Measurements from ENCODE around the gene TRIM33.

Gene TRIM33

DNA sequence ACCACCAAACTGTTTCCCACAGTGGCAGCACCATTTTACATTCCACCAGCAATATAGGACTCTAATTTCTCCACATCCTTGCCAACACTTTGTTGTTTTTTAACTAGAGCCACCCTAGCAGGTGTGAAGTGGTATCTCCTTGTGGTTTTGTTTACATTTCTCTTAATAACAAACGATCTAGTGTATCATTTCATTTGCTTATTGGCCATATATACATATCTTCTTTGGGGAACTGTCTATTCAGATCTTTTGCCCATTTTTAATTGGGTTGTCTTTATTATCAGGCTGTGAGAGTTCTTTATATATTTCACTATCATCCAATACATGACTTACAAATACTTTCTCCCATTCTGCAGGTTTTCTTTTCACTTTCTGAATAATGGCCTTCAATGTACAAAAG lies 18.0 kb downstream of the TRIM33 start:
- Histone ChIP-seq H2BK12ac (ENCODE audit: low read length) (no peak overlapping the region), H4K8ac (ENCODE audit: low read depth, low read length) (no peak overlapping the region), H3K27me3 (ENCODE audit: insufficient read depth, low read length) (no peaks in the 10 kb centered on the region), H3K4ac (ENCODE audit: low read depth, low read length) (peak overlapping the region; percentile 75), H2AK5ac (ENCODE audit: low read length) (no peak overlapping the region), H3K9ac (ENCODE audit: low read length) (no peak overlapping the region), H4K12ac (ENCODE audit: low read depth, low read length) (no peak overlapping the region), H3K27ac (ENCODE audit: low read depth, low read length) (no peak overlapping the region), H3K18ac (ENCODE audit: low read length) (no peak overlapping the region), H2BK120ac (ENCODE audit: insufficient read depth, low read length, poor library complexity) (no peak overlapping the region), H3K36me3 (ENCODE audit: control insufficient read depth in 1 of 2, insufficient read depth in 2 of 2, low read length in 2 of 2) (peaks cover 0 to 5% of the 10 kb centered on the region in 2 experiments), H3K79me1 (ENCODE audit: low read length) (no peaks in the 10 kb centered on the region), H3K4me2 (ENCODE audit: low read length) (no peak overlapping the region), H2AFZ (ENCODE audit: insufficient read depth, low read length, poor library complexity) (no peak overlapping the region), H3K4me3 (ENCODE audit: low read depth, low read length) (no peak overlapping the region), H3K9me3 (ENCODE audit: insufficient read depth, low read depth, low read length) (no peaks in the 10 kb centered on the region), H2BK5ac (ENCODE audit: low read depth, low read length, poor library complexity) (no peak overlapping the region), H3K4me1 (ENCODE audit: control insufficient read depth in 1 of 2, insufficient read depth in 2 of 2, low read length in 2 of 2) (no peaks in the 10 kb centered on the region), H3K23ac (ENCODE audit: low read length) (no peak overlapping the region), H4K91ac (ENCODE audit: low read depth, low read length) (no peak overlapping the region), H3K14ac (ENCODE audit: low read length) (no peak overlapping the region), H3K79me2 (ENCODE audit: control insufficient read depth, insufficient read depth, low read length, poor library complexity) (peaks cover 10% of the 10 kb centered on the region)
- DNase-seq = no peak
- WGBS (ENCODE audit: extremely low coverage, insufficient coverage, insufficient read length) = no CpG with 5 or more reads among the region's 1 CpG

DNA sequence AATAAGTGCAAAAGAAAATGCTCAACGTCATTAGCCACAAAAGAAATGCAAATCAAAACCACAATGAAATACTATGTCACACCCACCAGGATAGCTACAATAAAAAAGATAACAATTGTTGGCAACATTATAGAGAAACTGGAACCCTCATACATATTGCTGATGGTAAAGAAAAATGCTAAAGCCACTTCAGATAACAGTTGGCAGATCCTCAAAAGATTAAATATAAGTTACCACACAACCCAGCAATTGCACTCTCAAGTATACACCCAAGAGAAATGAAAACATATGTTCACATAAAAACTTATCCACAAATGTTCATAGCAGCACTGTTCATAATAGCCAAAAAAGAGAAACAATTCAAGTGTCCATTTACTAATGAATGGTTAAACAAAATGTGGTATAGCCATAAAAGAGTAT lies 20.7 kb downstream of the TRIM33 start:
- H3K4me1 ChIP-seq (ENCODE audit: control insufficient read depth in 1 of 2, insufficient read depth in 2 of 2, low read length in 2 of 2) = peaks cover 0 to 2% of the 10 kb centered on the region in 2 experiments
- no peak overlapping the region for H3K23ac ChIP-seq (ENCODE audit: low read length)
- H4K91ac ChIP-seq (ENCODE audit: low read depth, low read length) = no peak overlapping the region

DNA sequence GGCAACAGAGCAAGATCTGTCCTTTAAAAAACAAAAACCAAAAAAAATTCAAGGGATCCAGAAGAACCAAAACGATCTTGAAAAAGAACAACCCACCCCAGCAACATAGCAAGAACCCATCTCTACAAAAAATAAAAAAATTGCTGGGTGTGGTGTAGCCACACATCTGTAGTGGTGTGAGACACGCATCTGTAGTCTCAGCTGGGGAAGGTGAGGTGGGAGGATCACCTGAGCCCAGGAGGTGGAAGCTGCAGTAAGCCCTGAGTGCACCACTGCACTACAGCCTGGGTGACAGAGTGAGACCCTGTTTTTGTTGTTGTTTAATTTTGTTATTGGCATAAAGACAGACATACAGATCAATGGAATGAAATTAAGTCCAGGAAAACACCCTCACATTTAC lies 22.3 kb downstream of the TRIM33 start:
- no peak for DNase-seq
- Histone ChIP-seq H4K12ac (ENCODE audit: low read depth, low read length) (no peak overlapping the region), H3K4me3 (ENCODE audit: low read depth, low read length) (no peak overlapping the region), H3K23ac (ENCODE audit: low read length) (no peak overlapping the region), H3K14ac (ENCODE audit: low read length) (no peak overlapping the region), H3K4me2 (ENCODE audit: low read length) (no peak overlapping the region), H3K18ac (ENCODE audit: low read length) (no peak overlapping the region), H3K79me1 (ENCODE audit: low read length) (no peaks in the 10 kb centered on the region), H3K27ac (ENCODE audit: low read depth, low read length) (no peak overlapping the region), H4K8ac (ENCODE audit: low read depth, low read length) (no peak overlapping the region), H4K91ac (ENCODE audit: low read depth, low read length) (no peak overlapping the region), H2BK12ac (ENCODE audit: low read length) (no peak overlapping the region), H3K9ac (ENCODE audit: low read length) (no peak overlapping the region), H3K79me2 (ENCODE audit: control insufficient read depth, insufficient read depth, low read length, poor library complexity) (peaks cover 17% of the 10 kb centered on the region), H2BK5ac (ENCODE audit: low read depth, low read length, poor library complexity) (no peak overlapping the region), H2BK120ac (ENCODE audit: insufficient read depth, low read length, poor library complexity) (no peak overlapping the region), H2AK5ac (ENCODE audit: low read length) (no peak overlapping the region), H3K36me3 (ENCODE audit: control insufficient read depth in 1 of 2, insufficient read depth in 2 of 2, low read length in 2 of 2) (peaks cover 0 to 2% of the 10 kb centered on the region in 2 experiments), H3K27me3 (ENCODE audit: insufficient read depth, low read length) (no peaks in the 10 kb centered on the region), H3K9me3 (ENCODE audit: insufficient read depth, low read depth, low read length) (no peaks in the 10 kb centered on the region), H3K4ac (ENCODE audit: low read depth, low read length) (peak overlapping the region; percentile 97), H2AFZ (ENCODE audit: insufficient read depth, low read length, poor library complexity) (no peak overlapping the region), H3K4me1 (ENCODE audit: control insufficient read depth in 1 of 2, insufficient read depth in 2 of 2, low read length in 2 of 2) (peaks cover 0 to 2% of the 10 kb centered on the region in 2 experiments)
- no CpG with 5 or more reads among the region's 2 CpGs for WGBS (ENCODE audit: extremely low coverage, insufficient coverage, insufficient read length)

More for the DNA sequence above, 20.7 kb downstream of the TRIM33 start:
- Histone ChIP-seq H3K18ac (ENCODE audit: low read length) (no peak overlapping the region), H3K9ac (ENCODE audit: low read length) (no peak overlapping the region), H2BK5ac (ENCODE audit: low read depth, low read length, poor library complexity) (no peak overlapping the region), H3K79me2 (ENCODE audit: control insufficient read depth, insufficient read depth, low read length, poor library complexity) (peaks cover 15% of the 10 kb centered on the region), H3K36me3 (ENCODE audit: control insufficient read depth in 1 of 2, insufficient read depth in 2 of 2, low read length in 2 of 2) (peaks cover 2 to 3% of the 10 kb centered on the region in 2 experiments), H3K9me3 (ENCODE audit: insufficient read depth, low read depth, low read length) (no peaks in the 10 kb centered on the region), H4K12ac (ENCODE audit: low read depth, low read length) (no peak overlapping the region), H3K79me1 (ENCODE audit: low read length) (no peaks in the 10 kb centered on the region), H3K4ac (ENCODE audit: low read depth, low read length) (no peak overlapping the region), H2AK5ac (ENCODE audit: low read length) (no peak overlapping the region), H2BK12ac (ENCODE audit: low read length) (no peak overlapping the region), H3K4me2 (ENCODE audit: low read length) (no peak overlapping the region), H2BK120ac (ENCODE audit: insufficient read depth, low read length, poor library complexity) (no peak overlapping the region), H3K4me3 (ENCODE audit: low read depth, low read length) (no peak overlapping the region), H4K8ac (ENCODE audit: low read depth, low read length) (no peak overlapping the region), H3K14ac (ENCODE audit: low read length) (no peak overlapping the region), H2AFZ (ENCODE audit: insufficient read depth, low read length, poor library complexity) (no peak overlapping the region), H3K27ac (ENCODE audit: low read depth, low read length) (no peak overlapping the region), H3K27me3 (ENCODE audit: insufficient read depth, low read length) (no peaks in the 10 kb centered on the region)
- no peak for DNase-seq
- no CpG with 5 or more reads among the region's 1 CpG for WGBS (ENCODE audit: extremely low coverage, insufficient coverage, insufficient read length)

DNA sequence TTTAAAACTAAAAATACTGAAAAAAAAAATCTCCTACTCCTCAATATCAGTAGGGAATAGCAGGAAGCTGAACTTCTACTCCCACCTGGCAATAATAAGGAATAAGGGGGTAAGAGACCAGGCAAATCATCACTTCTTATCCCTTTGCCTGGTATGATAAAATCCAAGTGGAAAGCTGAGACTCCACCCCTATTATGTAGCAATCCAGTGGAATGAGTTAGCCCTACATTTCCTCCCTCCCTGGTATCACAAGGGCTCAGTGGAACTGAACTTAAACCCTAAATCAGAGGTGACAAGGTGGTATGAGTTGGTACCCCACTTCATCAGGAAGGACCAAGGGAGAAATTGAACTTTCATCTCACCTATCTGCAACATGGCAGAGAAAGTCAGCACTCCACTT lies 25.7 kb downstream of the TRIM33 start:
- Histone ChIP-seq H3K23ac (ENCODE audit: low read length) (no peak overlapping the region), H2BK12ac (ENCODE audit: low read length) (no peak overlapping the region), H3K27me3 (ENCODE audit: insufficient read depth, low read length) (no peaks in the 10 kb centered on the region), H3K4me2 (ENCODE audit: low read length) (no peak overlapping the region), H3K14ac (ENCODE audit: low read length) (no peak overlapping the region), H4K8ac (ENCODE audit: low read depth, low read length) (no peak overlapping the region), H3K9ac (ENCODE audit: low read length) (no peak overlapping the region), H3K4ac (ENCODE audit: low read depth, low read length) (peak overlapping the region; percentile 58), H2BK5ac (ENCODE audit: low read depth, low read length, poor library complexity) (no peak overlapping the region), H3K4me3 (ENCODE audit: low read depth, low read length) (no peak overlapping the region), H2BK120ac (ENCODE audit: insufficient read depth, low read length, poor library complexity) (no peak overlapping the region), H3K36me3 (ENCODE audit: control insufficient read depth in 1 of 2, insufficient read depth in 2 of 2, low read length in 2 of 2) (peaks cover 0 to 2% of the 10 kb centered on the region in 2 experiments), H4K12ac (ENCODE audit: low read depth, low read length) (no peak overlapping the region), H4K91ac (ENCODE audit: low read depth, low read length) (no peak overlapping the region), H3K79me1 (ENCODE audit: low read length) (no peaks in the 10 kb centered on the region), H3K18ac (ENCODE audit: low read length) (no peak overlapping the region), H2AFZ (ENCODE audit: insufficient read depth, low read length, poor library complexity) (no peak overlapping the region), H3K9me3 (ENCODE audit: insufficient read depth, low read depth, low read length) (no peaks in the 10 kb centered on the region), H3K4me1 (ENCODE audit: control insufficient read depth in 1 of 2, insufficient read depth in 2 of 2, low read length in 2 of 2) (peaks cover 6 to 8% of the 10 kb centered on the region in 2 experiments), H3K27ac (ENCODE audit: low read depth, low read length) (no peak overlapping the region), H2AK5ac (ENCODE audit: low read length) (no peak overlapping the region), H3K79me2 (ENCODE audit: control insufficient read depth, insufficient read depth, low read length, poor library complexity) (peaks cover 15% of the 10 kb centered on the region)
- DNase-seq = peak in 1 of 2 donors; percentile 23
